ENCODE measurements around the gene METTL17. TPM values are rescaled to one million over a fixed set of nuclear protein-coding genes. Genes with fewer than 3 reads are reported as not detected.

METTL17 gene
- total and polyA plus RNA-seq, 12 donors, result 28.8 to 79.3 (median 39.1) TPM

DNA sequence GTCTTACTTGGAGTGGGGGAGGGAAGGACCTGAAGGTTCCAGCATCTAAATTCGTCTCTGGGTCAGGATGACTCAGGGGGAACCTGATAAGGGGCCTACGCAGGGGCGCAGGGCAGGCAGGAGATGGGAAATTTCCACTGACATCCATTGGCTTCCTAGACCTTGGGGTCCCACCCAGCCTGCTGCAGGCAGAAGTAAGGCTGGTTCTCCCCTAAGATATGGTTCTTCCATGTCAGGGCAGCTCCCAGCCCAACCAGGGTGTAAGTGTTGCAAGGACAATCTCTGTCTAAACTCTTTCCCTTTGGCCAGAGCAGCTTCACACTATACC, 37.2 kb downstream of the METTL17 start:
- peaks cover 0 to 8% (median 0%) of the 10 kb centered on the region in 9 donors for H3K36me3 ChIP-seq
- no peak overlapping the region for H3K4me3 ChIP-seq
- peak overlapping the region; percentile 31 to 100 (median 98) for H3K27ac ChIP-seq
- DNase-seq (no peak), ATAC-seq (peak in 2 of 8 donors; percentile 16 to 18)
- WGBS, 2 donors, result 7 to 21% methylated on average over 3 of the region's 3 CpGs
- H3K9me3 ChIP-seq, result no peaks in the 10 kb centered on the region
- H3K4me1 ChIP-seq, result peaks cover 14 to 49% (median 36%) of the 10 kb centered on the region in 9 donors
- TF ChIP-seq, protein P1, sequence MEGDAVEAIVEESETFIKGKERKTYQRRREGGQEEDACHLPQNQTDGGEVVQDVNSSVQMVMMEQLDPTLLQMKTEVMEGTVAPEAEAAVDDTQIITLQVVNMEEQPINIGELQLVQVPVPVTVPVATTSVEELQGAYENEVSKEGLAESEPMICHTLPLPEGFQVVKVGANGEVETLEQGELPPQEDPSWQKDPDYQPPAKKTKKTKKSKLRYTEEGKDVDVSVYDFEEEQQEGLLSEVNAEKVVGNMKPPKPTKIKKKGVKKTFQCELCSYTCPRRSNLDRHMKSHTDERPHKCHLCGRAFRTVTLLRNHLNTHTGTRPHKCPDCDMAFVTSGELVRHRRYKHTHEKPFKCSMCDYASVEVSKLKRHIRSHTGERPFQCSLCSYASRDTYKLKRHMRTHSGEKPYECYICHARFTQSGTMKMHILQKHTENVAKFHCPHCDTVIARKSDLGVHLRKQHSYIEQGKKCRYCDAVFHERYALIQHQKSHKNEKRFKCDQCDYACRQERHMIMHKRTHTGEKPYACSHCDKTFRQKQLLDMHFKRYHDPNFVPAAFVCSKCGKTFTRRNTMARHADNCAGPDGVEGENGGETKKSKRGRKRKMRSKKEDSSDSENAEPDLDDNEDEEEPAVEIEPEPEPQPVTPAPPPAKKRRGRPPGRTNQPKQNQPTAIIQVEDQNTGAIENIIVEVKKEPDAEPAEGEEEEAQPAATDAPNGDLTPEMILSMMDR (IDR thresholded peaks at IDR 0.05), result no peak
- intact Hi-C loops (cut with DNase I), result loop anchor here in 1 of 10 donors (5.0 kb wide), 1 partner anchor 75 kb away; the partner anchor contains the start of gene TMEM253
- peaks cover 0 to 23% (median 0%) of the 10 kb centered on the region in 7 donors for H3K27me3 ChIP-seq

DNA sequence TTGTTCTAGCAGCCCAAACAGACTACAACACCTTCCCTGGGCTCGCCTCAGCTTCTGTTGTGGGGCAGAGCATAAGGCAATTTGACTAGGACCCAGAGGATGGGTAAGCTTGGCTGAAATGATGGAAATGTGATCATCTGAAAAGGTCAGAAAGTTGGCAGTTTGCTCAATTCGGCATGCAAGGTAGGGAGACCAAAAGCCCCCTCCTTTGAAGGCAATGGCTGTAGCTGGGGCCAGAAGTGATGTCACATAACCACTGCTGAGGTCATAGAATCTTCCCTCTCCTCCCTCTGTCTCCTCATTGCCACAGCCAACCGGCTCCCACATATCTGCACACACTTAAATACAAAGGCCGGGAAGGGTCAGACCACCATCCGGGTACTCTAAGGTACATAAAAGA, 40.1 kb downstream of the METTL17 start, which contains the start of gene TPPP2:
Gene TPPP2 (plus strand): TSS at position 301 of the 400 bp plus-strand sequence. CDS start 365 bp downstream, outside the sequence.
- Histone ChIP-seq H3K27me3 (peaks cover 0 to 11% (median 0%) of the 10 kb centered on the region in 7 donors), H3K9me3 (no peaks in the 10 kb centered on the region), H3K4me3 (no peak within 1 kb of the TSS), H3K4me1 (peaks cover 7 to 26% (median 15%) of the 10 kb centered on the region in 9 donors), H3K36me3 (no peaks in the 10 kb centered on the region), H3K27ac (no peak within 1 kb of the TSS)
- TF ChIP-seq, protein P1 (IDR thresholded peaks at IDR 0.05), result no peak
- ATAC-seq, result no peak
- intact Hi-C loops (cut with DNase I), result loop anchor here in 1 of 10 donors (5.0 kb wide), 1 partner anchor 72 kb away; the partner anchor contains the start of gene TMEM253
- DNase-seq, result no peak
- WGBS, 2 donors, result 92 to 95% methylated on average over 5 of the region's 5 CpGs

DNA sequence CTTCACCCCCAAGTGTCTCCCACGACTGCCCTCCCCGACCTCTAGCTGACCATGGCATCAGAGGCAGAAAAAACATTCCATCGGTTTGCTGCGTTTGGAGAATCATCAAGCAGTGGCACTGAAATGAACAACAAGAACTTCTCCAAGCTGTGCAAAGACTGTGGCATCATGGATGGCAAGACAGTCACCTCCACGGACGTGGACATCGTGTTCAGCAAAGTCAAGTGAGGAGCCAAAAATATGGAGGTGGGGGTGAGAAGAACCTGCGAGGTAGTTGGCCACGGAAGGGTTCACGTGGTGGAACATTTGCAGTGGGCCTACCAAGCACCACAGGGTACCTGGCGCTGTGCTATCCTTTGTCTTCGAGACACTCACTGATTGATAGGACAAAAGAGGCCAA, 40.8 kb downstream of the METTL17 start:
- Histone ChIP-seq H3K27me3 (peaks cover 0 to 5% (median 0%) of the 10 kb centered on the region in 7 donors), H3K27ac (no peak overlapping the region), H3K9me3 (no peaks in the 10 kb centered on the region), H3K36me3 (no peaks in the 10 kb centered on the region), H3K4me3 (no peak overlapping the region), H3K4me1 (peaks cover 6 to 21% (median 12%) of the 10 kb centered on the region in 9 donors)
- TF ChIP-seq, protein P1 (IDR thresholded peaks at IDR 0.05), result no peak
- intact Hi-C loops (cut with DNase I), result no loop called here
- ATAC-seq (no peak), DNase-seq (no peak)
- WGBS, 2 donors, result 91 to 96% methylated on average over 12 of the region's 12 CpGs

DNA sequence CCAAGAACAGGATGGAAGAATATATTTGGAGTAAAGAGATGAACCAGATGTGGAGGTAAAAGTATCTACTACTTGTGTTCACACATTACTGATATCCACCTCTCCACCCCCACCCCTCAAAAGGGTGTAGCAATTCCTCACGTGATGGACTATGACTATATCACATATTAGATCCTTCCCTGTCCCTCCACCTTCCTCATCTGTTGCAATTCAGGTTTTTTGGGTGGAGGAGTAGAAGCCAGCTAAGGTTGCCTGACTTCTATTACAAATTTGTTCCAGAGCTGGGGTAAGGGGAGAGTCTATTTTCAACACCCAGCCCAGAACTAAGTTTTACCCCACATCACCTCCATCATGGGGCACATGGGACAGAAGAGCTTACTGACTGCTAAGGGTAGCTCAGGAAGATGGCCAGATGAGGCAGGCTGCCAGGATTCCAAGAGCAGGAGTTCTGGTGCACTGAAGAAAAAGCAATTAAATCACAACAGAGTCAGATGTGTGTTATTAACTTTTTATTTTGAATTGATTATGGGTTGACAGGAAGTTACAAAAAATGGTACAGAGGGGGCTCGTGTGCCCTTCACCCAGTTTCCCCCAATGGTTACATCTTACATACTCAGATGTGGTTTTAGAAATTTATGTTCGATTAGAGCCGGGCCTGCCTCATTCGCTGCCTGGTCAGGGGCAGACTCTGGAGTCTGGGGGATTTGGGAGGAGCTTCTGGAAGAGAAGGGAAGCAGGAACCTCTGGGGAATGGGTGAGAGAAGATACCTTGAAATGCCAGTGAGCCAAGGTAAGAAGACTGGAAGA, 42.7 kb downstream of the METTL17 start:
- H3K4me3 ChIP-seq, result no peak overlapping the region
- WGBS, 2 donors, result 86 to 92% methylated on average over 5 of the region's 5 CpGs
- DNase-seq (no peak), ATAC-seq (no peak)
- TF ChIP-seq, protein P1 (IDR thresholded peaks at IDR 0.05), result no peak
- H3K27ac ChIP-seq, result no peak overlapping the region
- peaks cover 0 to 3% (median 0%) of the 10 kb centered on the region in 9 donors for H3K4me1 ChIP-seq
- intact Hi-C loops (cut with DNase I), result no loop called here
- H3K9me3 ChIP-seq, result no peaks in the 10 kb centered on the region
- no peaks in the 10 kb centered on the region for H3K36me3 ChIP-seq
- H3K27me3 ChIP-seq, result no peaks in the 10 kb centered on the region
